H4 (cell line): Measurements from ENCODE around the gene KDM6A. TPM values are rescaled to one million over a fixed set of nuclear protein-coding genes. Genes with fewer than 3 reads are reported as not detected.
"Not testable (repeated sequence)": the region's sequence is repeated elsewhere in the genome, so short reads cannot be mapped to it uniquely, and the experiment has no call there.

Experiments used
- DNase-seq: peaks from one replicate; pipeline ENCODE4 v3.0.0-alpha.2; 2015; ENCODE audit warnings: low spot score
- total RNA-seq: library from RNA; depleted of rRNA; stranded (reverse); fragments of >200 nt; shearing (Covaris generic); gene quantifications from 2 replicates; pipeline ENCODE4 v1.2.3, GENCODE V29; 2014

The KDM6A gene
- total RNA-seq, 1 experiment from 2014 or later = 15.5 TPM

- DNase-seq = no peak
Observed at GRCh38 chrX:45077748-45078424, 204.9 kb downstream of the KDM6A start.

- DNase-seq = no peak
Observed at GRCh38 chrX:45083314-45083713, 210.3 kb downstream of the KDM6A start.

- DNase-seq = no peak
Observed at GRCh38 chrX:45110494-45110893, 237.5 kb downstream of the KDM6A start.

- no peak for DNase-seq
Observed at GRCh38 chrX:45126158-45126557, 253.2 kb downstream of the KDM6A start.

- no peak for DNase-seq
Observed at GRCh38 chrX:45128896-45129454, 256.0 kb downstream of the KDM6A start.

GRCh38 chrX:45133465-45133864, 260.5 kb downstream of the KDM6A start:
- DNase-seq = no peak

GRCh38 chrX:45134315-45134731, 261.3 kb downstream of the KDM6A start:
- no peak for DNase-seq

GRCh38 chrX:45134775-45135174, 261.8 kb downstream of the KDM6A start:
- no peak for DNase-seq

- DNase-seq = not testable (repeated sequence)
Observed at GRCh38 chrX:45135391-45136075, 262.5 kb downstream of the KDM6A start.

GRCh38 chrX:45137531-45137930, 264.5 kb downstream of the KDM6A start:
- no peak for DNase-seq

GRCh38 chrX:45138525-45138924, 265.5 kb downstream of the KDM6A start:
- no peak for DNase-seq

- no peak for DNase-seq
Observed at GRCh38 chrX:45140812-45141211, 267.8 kb downstream of the KDM6A start.

- no peak for DNase-seq
Observed at GRCh38 chrX:45142185-45142584, 269.2 kb downstream of the KDM6A start.

GRCh38 chrX:45143455-45143854, 270.5 kb downstream of the KDM6A start:
- DNase-seq = no peak

- no peak for DNase-seq
Observed at GRCh38 chrX:45145492-45146215, 272.7 kb downstream of the KDM6A start.

GRCh38 chrX:45150821-45151220, 277.8 kb downstream of the KDM6A start:
- DNase-seq = no peak

- DNase-seq = no peak
Observed at GRCh38 chrX:45154033-45154360, 281.0 kb downstream of the KDM6A start.

- no peak for DNase-seq
Observed at GRCh38 chrX:45154462-45154861, 281.5 kb downstream of the KDM6A start.

GRCh38 chrX:45157647-45158046, 284.7 kb downstream of the KDM6A start:
- no peak for DNase-seq
